A549 treated with DMSO at 1 μM for 4 hours (cell line): Measurements from ENCODE around the gene MYPN. TPM values are rescaled to one million over a fixed set of nuclear protein-coding genes. Genes with fewer than 3 reads are reported as not detected.

Experiments
- total RNA-seq: library from RNA; stranded (reverse); fragments of 200-300 nt; extraction: Qiagen RNA extraction; gene quantifications from 5 replicates; pipeline ENCODE4 v1.2.3, GENCODE V29; 2022; ENCODE audit warnings: low read depth

The MYPN gene
- total RNA-seq = 2.5 to 4.2 TPM (median 2.8 TPM) in 5 replicates

DNA sequence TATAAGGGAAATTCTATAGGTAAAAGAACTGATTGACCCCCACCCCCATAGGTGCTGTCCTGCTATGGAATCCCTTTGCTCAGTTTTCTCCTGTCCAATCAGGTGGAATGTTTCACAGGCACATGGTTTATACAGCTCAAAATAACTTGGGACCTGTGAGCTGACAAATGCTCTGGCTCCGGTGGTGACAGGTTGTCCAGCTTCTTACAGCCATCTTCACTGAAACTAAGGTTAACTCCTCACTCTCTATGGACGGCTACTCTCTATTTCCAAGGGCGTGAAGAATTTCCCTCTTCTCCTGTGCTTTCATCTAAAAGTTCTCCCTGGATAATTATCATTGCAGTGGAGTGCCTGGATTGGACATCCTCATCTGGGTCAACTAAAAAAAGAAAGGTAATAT is at the start of gene MYPN:
MYPN (plus strand) TSS at position 158 of the 400 bp plus-strand sequence. CDS start 11,951 bp downstream, outside the sequence.

GRCh38 chr10:68074775-68075549 is 34.3 kb upstream of the MYPN start, which contains the start of gene HERC4:
HERC4 (minus strand) TSS chr10:68075283; CDS start chr10:68073108, 2,175 bp downstream.

GRCh38 chr10:68231817-68232251 is 122.5 kb downstream of the MYPN start, which contains the start of gene ATOH7:
ATOH7 (minus strand) TSS chr10:68232113; CDS start chr10:68231677, 436 bp downstream.

Other genes starting within 250 kb of the MYPN start
- gene SIRT1, start 224.8 kb upstream of the MYPN start, total RNA-seq = 26.1 to 32.9 TPM (median 27.8 TPM) in 5 replicates
- gene HERC4, start 34.2 kb upstream of the MYPN start, total RNA-seq = 48.1 to 81.0 TPM (median 63.8 TPM) in 5 replicates
- 0.19 to 0.44 TPM (median 0.26 TPM) in 5 replicates for gene ATOH7, start 122.6 kb downstream of the MYPN start, total RNA-seq
- gene HNRNPH3, start 222.6 kb downstream of the MYPN start, total RNA-seq = 200 to 240 TPM (median 202 TPM) in 5 replicates
- 3.1 to 5.0 TPM (median 3.4 TPM) in 5 replicates for gene PBLD, start 223.4 kb downstream of the MYPN start, total RNA-seq